ENCODE data around the gene PRH2. TPM values are rescaled to one million over a fixed set of nuclear protein-coding genes. Genes with fewer than 3 reads are reported as not detected.

The PRH2 gene
- total RNA-seq, 2 donors from 2014 or later: not detected

DNA sequence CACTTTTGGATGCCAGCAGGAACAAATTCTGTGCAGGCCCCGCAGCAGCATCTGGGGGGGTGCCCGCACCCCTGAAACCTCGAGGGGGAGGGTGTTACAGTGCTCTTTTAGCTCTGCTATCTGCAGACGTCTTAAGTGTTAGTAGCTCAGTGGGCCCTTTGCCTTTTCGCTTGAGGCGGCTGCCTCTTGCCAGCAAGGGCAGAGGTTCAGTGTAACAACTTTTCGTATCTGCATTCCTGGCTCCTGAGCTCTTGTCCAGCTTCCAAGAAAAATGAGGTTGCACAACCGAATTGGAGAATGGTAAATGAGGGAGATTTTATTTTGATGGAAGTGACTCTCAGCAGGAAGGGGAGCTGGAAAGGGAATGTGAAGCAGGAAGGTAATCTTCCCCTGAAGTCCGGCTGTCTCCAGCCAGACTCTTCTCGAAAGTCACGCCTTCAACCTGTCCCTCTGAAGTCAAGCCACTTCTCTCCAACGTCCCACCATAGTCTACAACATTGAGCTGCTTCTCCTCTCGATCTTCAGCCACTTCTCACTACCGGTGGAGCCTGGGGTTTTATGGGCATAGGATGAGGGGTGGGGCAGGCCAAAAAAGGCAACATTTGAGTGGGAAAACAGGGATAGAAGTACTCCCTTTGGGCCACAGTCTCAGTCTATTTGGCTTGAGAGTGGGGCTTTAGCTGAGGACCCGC is 39.9 kb downstream of the PRH2 start:
- Histone ChIP-seq H3K27me3 (no peaks in the 10 kb centered on the region), H3K9me3 (no peaks in the 10 kb centered on the region), H3K4me1 (no peaks in the 10 kb centered on the region), H3K36me3 (no peaks in the 10 kb centered on the region), H3K27ac (no peak overlapping the region), H3K4me3 (no peak overlapping the region), H3K9ac (ENCODE audit: low read depth in 2 of 2, low read length in 2 of 2) (no peak overlapping the region)
- intact Hi-C loops (cut with DNase I): no loop called here
- DNase-seq: no peak
- TF ChIP-seq, protein P1, sequence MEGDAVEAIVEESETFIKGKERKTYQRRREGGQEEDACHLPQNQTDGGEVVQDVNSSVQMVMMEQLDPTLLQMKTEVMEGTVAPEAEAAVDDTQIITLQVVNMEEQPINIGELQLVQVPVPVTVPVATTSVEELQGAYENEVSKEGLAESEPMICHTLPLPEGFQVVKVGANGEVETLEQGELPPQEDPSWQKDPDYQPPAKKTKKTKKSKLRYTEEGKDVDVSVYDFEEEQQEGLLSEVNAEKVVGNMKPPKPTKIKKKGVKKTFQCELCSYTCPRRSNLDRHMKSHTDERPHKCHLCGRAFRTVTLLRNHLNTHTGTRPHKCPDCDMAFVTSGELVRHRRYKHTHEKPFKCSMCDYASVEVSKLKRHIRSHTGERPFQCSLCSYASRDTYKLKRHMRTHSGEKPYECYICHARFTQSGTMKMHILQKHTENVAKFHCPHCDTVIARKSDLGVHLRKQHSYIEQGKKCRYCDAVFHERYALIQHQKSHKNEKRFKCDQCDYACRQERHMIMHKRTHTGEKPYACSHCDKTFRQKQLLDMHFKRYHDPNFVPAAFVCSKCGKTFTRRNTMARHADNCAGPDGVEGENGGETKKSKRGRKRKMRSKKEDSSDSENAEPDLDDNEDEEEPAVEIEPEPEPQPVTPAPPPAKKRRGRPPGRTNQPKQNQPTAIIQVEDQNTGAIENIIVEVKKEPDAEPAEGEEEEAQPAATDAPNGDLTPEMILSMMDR (IDR thresholded peaks at IDR 0.05): no peak

- TF ChIP-seq, protein P1 (IDR thresholded peaks at IDR 0.05): no peak
- Histone ChIP-seq H3K4me1 (no peaks in the 10 kb centered on the region), H3K27me3 (no peaks in the 10 kb centered on the region), H3K9me3 (no peaks in the 10 kb centered on the region), H3K9ac (ENCODE audit: low read depth in 2 of 2, low read length in 2 of 2) (no peak overlapping the region), H3K4me3 (no peak overlapping the region), H3K27ac (no peak overlapping the region), H3K36me3 (no peaks in the 10 kb centered on the region)
- intact Hi-C loops (cut with DNase I): no loop called here
- DNase-seq: no peak
These were observed 45.9 kb downstream of the PRH2 start for GRCh38 chr12:10974965-10975364.

DNA sequence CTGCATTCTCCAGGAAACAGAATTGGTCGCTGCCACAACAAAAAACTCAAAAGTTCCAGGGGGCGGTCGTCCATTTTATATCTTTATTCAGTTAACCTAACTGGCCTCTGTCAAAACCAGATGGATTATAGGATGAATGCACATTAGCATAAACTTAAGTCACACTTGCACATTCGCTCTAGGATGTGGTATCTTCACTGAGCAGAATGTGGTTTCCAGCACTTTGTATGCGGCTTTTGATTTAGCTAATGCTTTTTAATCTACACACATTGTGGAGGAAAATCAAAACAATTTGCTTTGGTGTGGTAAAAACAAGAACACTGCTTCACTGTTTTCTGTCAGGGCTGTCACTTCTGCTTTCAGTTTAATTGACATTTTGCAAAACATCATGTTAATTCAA is 53.2 kb downstream of the PRH2 start:
- no peaks in the 10 kb centered on the region for H3K4me1 ChIP-seq
- H3K27me3 ChIP-seq: no peaks in the 10 kb centered on the region
- H3K4me3 ChIP-seq: no peak overlapping the region
- H3K27ac ChIP-seq: no peak overlapping the region
- intact Hi-C loops (cut with DNase I): no loop called here
- H3K9me3 ChIP-seq: no peaks in the 10 kb centered on the region
- no peak overlapping the region for H3K9ac ChIP-seq (ENCODE audit: low read depth in 2 of 2, low read length in 2 of 2)
- no peaks in the 10 kb centered on the region for H3K36me3 ChIP-seq
- TF ChIP-seq, protein P1 (IDR thresholded peaks at IDR 0.05): no peak
- no peak for DNase-seq

Other genes with a start within 250 kb of the PRH2 start
- gene YBX3, start 205.9 kb upstream of the PRH2 start, total RNA-seq: 100 to 1,000 TPM; 162 to 166 TPM
- gene TAS2R7, start 126.6 kb upstream of the PRH2 start, total RNA-seq: not detected
- not detected for gene TAS2R8, start 122.0 kb upstream of the PRH2 start, total RNA-seq
- gene TAS2R9, start 119.1 kb upstream of the PRH2 start, total RNA-seq: not detected
- not detected for gene TAS2R10, start 102.9 kb upstream of the PRH2 start, total RNA-seq
- 1 to 10 TPM in 1 of 2 donors, under 1 TPM in 1; 0.72 to 1.0 TPM for gene PRR4, start 79.8 kb upstream of the PRH2 start, total RNA-seq
- 10 to 100 TPM in 1 of 2 donors, 1 to 10 TPM in 1; 7.4 to 12.3 TPM for gene PRH1, start 45.0 kb upstream of the PRH2 start, total RNA-seq
- gene TAS2R13, start 19.7 kb upstream of the PRH2 start, total RNA-seq: 1 to 10 TPM in 1 of 2 donors, under 1 TPM in 1; 0.91 to 1.0 TPM
- gene TAS2R14, start 10.0 kb downstream of the PRH2 start, total RNA-seq: 1 to 10 TPM; 1.3 to 1.8 TPM
- gene TAS2R50, start 57.7 kb downstream of the PRH2 start, total RNA-seq: under 1 TPM; 0.86 to 0.98 TPM
- 1 to 10 TPM; 1.0 to 1.2 TPM for gene TAS2R20, start 69.1 kb downstream of the PRH2 start, total RNA-seq
- gene TAS2R19, start 93.4 kb downstream of the PRH2 start, total RNA-seq: 1 to 10 TPM; 1.6 to 1.9 TPM
- gene TAS2R31, start 102.2 kb downstream of the PRH2 start, total RNA-seq: 1 to 10 TPM; 2.0 TPM
- under 1 TPM; 0.48 to 0.84 TPM for gene TAS2R46, start 133.1 kb downstream of the PRH2 start, total RNA-seq
- under 1 TPM in 1 of 2 donors, not detected in 1; 0.82 TPM for gene TAS2R43, start 163.1 kb downstream of the PRH2 start, total RNA-seq
- 1 to 10 TPM; 1.4 to 2.0 TPM for gene TAS2R30, start 205.4 kb downstream of the PRH2 start, total RNA-seq
- 10 to 100 TPM in 1 of 2 donors, 1 to 10 TPM in 1; 7.9 to 10.2 TPM for gene SMIM10L1, start 242.0 kb downstream of the PRH2 start, total RNA-seq